HG03342 (cell line): ENCODE data around the gene FXYD3.
"Not testable (repeated sequence)": the region's sequence is repeated elsewhere in the genome, so short reads cannot be mapped to it uniquely, and the experiment has no call there.

ENCODE experiments used
- ATAC-seq: cut with Tn5 transposase; IDR thresholded peaks from one replicate; pipeline ENCODE4 v1.9.1; 2021; ENCODE audit warnings: mild to moderate bottlenecking, moderate library complexity; ENCODE audit not compliant: unreplicated experiment

Gene FXYD3

GRCh38 chr19:35085947-35086346 lies 29.7 kb upstream of the FXYD3 start:
- no peak for ATAC-seq

- no peak for ATAC-seq
Measured at GRCh38 chr19:35086455-35086854, 29.2 kb upstream of the FXYD3 start.

- ATAC-seq: no peak
Measured at GRCh38 chr19:35087393-35087792, 28.2 kb upstream of the FXYD3 start.

DNA sequence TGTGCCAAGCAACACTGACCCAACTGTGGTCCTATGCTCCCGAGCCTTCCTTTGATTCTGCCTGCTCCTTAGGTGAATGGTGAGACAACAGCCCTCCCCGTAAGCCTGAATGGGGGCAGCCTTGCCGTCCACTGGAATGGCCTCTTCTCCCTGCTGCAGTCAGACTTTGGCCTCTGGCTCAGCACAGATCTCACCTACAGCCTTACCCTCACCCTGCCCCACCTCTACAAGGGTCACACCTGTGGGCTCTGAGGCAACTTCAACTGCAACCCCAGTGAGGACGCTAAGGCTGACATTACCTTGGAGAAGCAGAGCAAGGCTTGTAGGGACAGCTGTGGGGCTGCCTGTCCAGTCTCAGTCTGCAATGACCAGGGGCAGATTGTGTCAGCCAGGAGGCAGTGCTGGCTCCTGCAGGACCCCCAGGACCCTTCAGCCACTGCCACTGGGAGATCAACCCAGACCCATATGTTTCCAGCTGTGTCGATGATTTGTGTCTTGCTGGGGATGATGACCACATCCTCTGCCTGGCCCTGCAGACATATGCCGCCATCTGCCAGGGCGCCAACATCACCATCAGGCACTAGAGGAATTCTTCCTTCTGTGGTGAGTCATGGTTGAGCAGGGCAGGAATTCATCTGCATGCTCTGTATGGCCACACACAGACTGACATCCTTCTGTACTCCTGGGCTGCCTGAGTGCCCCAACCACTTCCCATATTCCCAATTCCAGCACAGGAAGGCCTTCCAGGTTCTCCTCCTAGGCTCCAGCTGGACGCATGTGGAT lies 27.3 kb upstream of the FXYD3 start:
- ATAC-seq: no peak

GRCh38 chr19:35089554-35089953 lies 26.1 kb upstream of the FXYD3 start:
- no peak for ATAC-seq

DNA sequence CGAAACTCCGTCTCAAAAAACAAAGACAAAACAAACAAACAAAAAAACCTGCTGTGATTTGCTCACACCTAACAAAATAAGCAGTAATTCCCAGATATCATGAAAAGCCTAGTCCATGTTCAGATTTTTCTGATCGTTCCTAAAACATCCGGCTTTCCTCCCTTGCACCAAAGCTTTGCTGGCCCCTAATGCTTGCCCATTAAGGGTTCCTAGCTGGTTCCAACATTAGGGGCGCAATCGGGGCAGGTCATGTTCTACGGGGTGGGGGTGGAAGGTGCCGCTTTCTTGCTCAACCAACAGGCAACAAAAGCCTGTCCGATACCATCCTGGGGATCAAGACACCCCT lies 25.5 kb upstream of the FXYD3 start:
- no peak for ATAC-seq

GRCh38 chr19:35090506-35091214 lies 25.0 kb upstream of the FXYD3 start:
- no peak for ATAC-seq

DNA sequence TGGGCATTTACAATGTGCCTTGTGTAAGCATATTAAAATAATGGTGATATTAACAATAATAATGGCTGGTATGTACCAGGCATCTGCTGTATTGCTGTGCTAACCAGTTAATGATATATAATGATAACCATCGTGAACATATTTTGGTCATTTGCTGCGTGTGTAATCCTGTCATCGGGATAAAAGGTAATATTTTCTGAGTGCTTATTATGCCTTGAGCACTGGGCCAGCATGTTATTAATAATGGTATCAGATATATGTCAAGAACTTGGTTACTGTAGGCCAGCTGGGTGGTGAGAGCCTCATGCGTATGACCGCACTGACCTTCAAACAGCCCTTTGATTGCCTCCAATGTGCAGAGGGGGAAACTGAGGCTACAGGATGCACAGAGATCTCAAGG lies 22.2 kb upstream of the FXYD3 start:
- no peak for ATAC-seq

DNA sequence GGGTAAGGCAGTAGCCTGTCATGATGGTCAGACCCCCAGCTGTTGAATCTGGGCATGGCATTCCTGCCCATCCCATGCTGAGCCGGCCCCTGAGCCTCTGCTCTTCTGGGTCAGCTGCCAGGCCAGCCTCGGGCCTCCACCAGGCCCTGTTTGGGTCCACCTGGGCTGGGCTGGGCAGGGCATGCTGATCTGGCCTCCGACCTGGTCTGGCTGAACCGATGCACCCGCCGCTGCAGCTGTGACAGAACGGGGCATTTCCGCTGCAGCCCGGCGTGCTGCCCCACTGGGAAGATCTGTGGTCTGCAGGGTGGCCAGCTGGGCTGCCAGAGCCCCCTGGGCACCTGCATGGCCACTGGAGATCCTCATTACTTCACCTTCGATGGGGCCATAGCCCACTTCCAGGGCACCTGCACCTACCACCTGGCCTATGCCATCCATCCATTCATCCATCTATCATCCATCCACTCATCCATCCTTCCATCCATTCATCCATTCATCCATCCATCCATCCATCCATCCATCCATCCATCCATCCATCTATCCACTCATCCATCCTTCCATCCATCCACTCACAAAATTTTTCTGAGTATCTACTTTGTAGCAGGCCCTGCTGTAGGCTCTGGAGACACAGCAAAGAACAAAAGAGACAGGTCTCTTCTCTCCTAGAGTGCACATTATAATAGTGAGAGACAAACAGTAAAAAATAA lies 21.5 kb upstream of the FXYD3 start:
- ATAC-seq: no peak

GRCh38 chr19:35094656-35095055 lies 21.0 kb upstream of the FXYD3 start:
- ATAC-seq: no peak

DNA sequence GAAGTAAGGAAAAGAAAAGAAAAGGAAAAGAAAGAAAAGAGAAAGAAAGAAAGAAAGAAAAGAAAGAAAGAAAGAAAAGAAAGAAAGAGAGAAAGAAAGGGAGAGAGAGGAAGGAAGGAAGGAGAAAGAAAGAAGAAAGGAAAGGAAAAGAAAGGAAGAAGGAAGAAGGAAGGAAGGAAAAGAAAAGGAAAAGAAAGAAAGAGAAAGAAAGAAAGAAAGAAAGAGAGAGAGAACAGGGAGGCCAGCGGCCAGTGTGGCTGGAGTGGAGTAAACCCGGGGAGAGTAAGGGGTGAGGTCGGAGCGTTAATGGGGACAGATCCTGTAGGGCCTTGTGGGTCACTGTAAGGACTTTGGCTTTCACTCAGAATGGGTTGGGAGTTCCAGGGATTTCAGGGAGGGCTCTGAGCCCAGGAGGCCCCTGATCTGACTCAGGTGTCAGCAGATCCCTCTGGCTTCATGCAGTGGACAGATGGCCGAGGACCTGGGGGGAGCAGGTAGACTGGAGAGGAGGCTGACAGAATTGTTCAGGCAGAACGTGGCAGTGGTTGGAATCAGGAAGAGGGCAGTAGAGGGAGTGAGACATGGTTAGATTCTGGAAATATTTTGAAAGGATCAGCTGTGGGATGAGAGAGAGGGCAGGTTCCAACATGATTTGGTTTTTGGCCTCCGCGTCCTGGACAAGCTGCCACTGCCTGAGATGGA lies 19.8 kb upstream of the FXYD3 start:
- no peak for ATAC-seq

DNA sequence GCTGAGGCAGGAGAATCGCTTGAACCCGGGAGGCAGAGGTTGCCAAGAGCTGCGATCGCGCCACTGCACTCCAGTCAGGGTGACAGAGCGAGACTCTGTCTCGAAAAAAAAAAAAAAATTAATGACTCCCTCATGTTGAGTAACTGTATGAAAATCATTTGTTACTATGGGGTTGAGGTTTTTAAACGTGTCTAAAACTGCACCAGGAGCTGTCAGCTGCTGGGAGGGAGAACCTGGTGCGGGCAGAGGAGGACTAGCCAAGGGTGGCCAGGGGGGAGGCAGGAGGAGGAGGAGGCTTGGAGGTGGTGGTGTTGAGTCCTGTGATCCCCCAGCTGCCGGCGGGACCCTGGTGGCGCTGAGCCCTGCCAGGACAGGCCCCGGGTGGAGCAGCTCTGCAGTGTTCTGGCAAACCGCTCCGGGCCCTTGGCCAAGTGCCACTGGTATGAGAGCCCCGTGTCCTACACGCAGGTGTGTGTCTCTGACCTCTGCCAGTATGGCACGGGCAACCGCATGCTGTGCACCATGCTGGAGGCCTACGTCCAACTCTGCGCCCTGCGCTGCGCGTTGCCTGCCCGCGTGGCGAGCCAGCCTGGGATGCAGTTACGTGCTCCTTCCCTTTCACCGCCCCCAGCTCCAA lies 17.1 kb upstream of the FXYD3 start:
- ATAC-seq: no peak

GRCh38 chr19:35099155-35099896 lies 16.3 kb upstream of the FXYD3 start:
- ATAC-seq: no peak

DNA sequence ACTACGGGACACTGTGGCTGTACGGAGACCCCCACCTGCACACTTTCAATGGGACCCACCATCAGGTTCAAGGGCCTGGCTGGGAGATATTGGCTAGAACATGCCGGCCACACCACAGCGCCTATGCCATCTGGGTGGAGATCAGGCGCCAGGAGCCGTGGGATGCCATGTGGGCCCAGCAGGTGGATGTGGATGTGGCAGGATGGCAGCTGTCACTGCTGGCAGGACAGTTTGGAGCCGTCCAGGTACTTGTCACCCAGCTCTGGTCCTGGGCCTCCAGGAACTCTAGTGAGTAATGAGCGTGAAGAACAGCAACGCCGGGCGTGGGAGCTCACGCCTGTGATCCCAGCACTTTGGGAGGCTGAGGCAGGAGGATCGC lies 15.7 kb upstream of the FXYD3 start:
- ATAC-seq: no peak

- no peak for ATAC-seq
Measured at GRCh38 chr19:35100588-35101533, 14.8 kb upstream of the FXYD3 start.

DNA sequence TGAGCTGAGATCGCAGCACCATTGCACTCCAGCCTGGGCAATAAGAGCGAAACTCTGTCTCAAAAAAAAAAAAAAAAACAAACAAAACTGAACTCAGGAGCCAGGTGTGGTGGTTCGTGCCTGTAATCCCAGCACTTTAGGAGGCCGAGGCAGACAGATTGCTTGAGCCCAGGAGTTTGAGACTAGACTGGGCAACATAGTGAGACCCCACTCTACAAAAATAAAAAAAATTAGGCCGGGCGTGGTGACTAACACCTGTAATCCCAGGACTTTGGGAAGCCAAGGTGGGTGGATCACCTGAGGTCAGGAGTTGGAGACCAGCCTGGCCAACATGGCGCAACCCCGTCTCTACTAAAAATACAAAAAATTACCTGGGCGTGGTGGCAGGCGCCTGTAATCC lies 13.7 kb upstream of the FXYD3 start:
- not testable (repeated sequence) for ATAC-seq

DNA sequence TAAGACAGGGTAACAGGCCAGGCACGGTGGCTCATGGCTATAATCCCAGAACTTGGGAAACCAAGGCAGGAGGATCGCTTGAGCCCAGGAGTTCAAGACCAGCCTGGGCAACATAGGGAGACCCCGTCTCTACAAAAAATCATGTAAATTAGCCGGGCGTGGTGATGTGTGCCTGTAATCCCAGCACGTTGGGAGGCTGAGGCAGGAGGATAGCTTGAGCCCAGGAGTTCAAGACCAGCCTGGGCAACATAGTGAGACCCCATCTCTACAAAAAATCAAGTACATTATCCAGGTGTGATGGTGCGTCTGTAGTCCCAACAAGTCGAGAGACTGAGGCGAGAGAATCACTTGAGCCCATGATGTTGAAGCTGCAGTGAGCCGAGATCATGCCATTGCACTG lies 12.0 kb upstream of the FXYD3 start:
- not testable (repeated sequence) for ATAC-seq

GRCh38 chr19:35104361-35104760 lies 11.3 kb upstream of the FXYD3 start:
- ATAC-seq: no peak

DNA sequence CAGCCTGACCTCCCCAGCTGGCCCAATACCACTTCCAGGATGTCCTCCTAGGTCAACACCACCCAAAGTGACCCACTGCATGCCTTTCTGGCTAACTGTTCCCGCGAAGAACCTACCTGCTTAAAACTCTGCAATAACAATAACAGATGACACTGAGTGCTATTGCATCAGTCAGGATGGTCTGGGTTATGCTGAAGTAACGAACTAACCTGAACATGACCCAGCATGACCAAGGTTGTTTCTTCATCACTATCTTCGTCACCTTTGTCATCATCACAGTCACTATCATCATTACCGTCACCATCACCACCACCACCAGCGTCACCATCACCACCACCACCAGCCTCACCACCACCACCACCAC lies 10.6 kb upstream of the FXYD3 start:
- ATAC-seq: no peak
